GM18909 (cell line): ENCODE measurements around the gene EVI2B.
A peak's percentile ranks its signal among the peaks of the same experiment; 100 is the strongest.
"Not testable (repeated sequence)": the region's sequence is repeated elsewhere in the genome, so short reads cannot be mapped to it uniquely, and the experiment has no call there.

ENCODE experiments used
- ATAC-seq: cut with Tn5 transposase; IDR thresholded peaks from one replicate; pipeline ENCODE4 v1.9.1; 2021; ENCODE audit warnings: mild to moderate bottlenecking; ENCODE audit not compliant: unreplicated experiment, poor library complexity

Gene EVI2B

GRCh38 chr17:31313982-31314781 is at the start of gene EVI2B:
TSS of gene EVI2B (minus strand) at chr17:31314054. CDS start at chr17:31305609, 8,445 bp downstream.
- ATAC-seq: peak; percentile 39

- ATAC-seq: no peak
Measured at GRCh38 chr17:31357839-31358394, 44.1 kb upstream of the EVI2B start.

- no peak for ATAC-seq
Measured at GRCh38 chr17:31357091-31357490, 43.2 kb upstream of the EVI2B start.

- no peak for ATAC-seq
Measured at GRCh38 chr17:31355935-31356334, 42.1 kb upstream of the EVI2B start.

- no peak for ATAC-seq
Measured at GRCh38 chr17:31349454-31349853, 35.6 kb upstream of the EVI2B start.

- not testable (repeated sequence) for ATAC-seq
Measured at GRCh38 chr17:31345191-31345747, 31.4 kb upstream of the EVI2B start.

GRCh38 chr17:31339906-31340661 is 26.2 kb upstream of the EVI2B start:
- ATAC-seq: no peak

- ATAC-seq: no peak
Measured at GRCh38 chr17:31329221-31329620, 15.4 kb upstream of the EVI2B start.

- no peak for ATAC-seq
Measured at GRCh38 chr17:31328160-31328535, 14.3 kb upstream of the EVI2B start.

- no peak for ATAC-seq
Measured at GRCh38 chr17:31327534-31328159, 13.8 kb upstream of the EVI2B start.

GRCh38 chr17:31323551-31323950 is 9.7 kb upstream of the EVI2B start:
- ATAC-seq: no peak

GRCh38 chr17:31321966-31322365 is 8.1 kb upstream of the EVI2B start:
- ATAC-seq: no peak

- no peak for ATAC-seq
Measured at GRCh38 chr17:31321481-31321880, 7.6 kb upstream of the EVI2B start, which contains the start of gene EVI2A. TSS of gene EVI2A (minus strand) at chr17:31321622. CDS start at chr17:31319013, 2,609 bp downstream.

- ATAC-seq: no peak
Measured at GRCh38 chr17:31320791-31321190, 6.9 kb upstream of the EVI2B start.

GRCh38 chr17:31320241-31320640 is 6.4 kb upstream of the EVI2B start:
- ATAC-seq: no peak

GRCh38 chr17:31318851-31319661 is 5.2 kb upstream of the EVI2B start:
- ATAC-seq: peak; percentile 39

GRCh38 chr17:31318298-31318801 is 4.5 kb upstream of the EVI2B start:
- ATAC-seq: no peak

- no peak for ATAC-seq
Measured at GRCh38 chr17:31314782-31315100, 887 bp upstream of the EVI2B start.

GRCh38 chr17:31312223-31312622 is 1.6 kb downstream of the EVI2B start:
- ATAC-seq: not testable (repeated sequence)

GRCh38 chr17:31311526-31311925 is 2.3 kb downstream of the EVI2B start:
- ATAC-seq: no peak
